Neural progenitor cell (in vitro differentiated cells): ENCODE measurements around the gene PTPRK. TPM values are rescaled to one million over a fixed set of nuclear protein-coding genes. Genes with fewer than 3 reads are reported as not detected.

Source experiments
- DNase-seq: peaks from one replicate; pipeline ENCODE4 v3.0.0-alpha.2; 2016; ENCODE audit warnings: low spot score
- H2AFZ ChIP-seq: fragments of 200-600 bp; sonication (generic); replicated peaks from 2 replicates; pipeline ENCODE4 v1.6.1; 2016; ENCODE audit warnings: antibody characterized with exemption
- H3F3A ChIP-seq: fragments of 200-600 bp; sonication (generic); 2 replicates; pipeline ENCODE4 v1.6.1; 2016; ENCODE audit warnings: antibody characterized with exemption, low read depth
- H3K27ac ChIP-seq: fragments of 200-600 bp; sonication (generic); 2 replicates; pipeline ENCODE4 v1.5.1; 2016; ENCODE audit warnings: mild to moderate bottlenecking
- H3K27me3 ChIP-seq: fragments of 200-600 bp; sonication (generic); 2 replicates; pipeline ENCODE4 v1.6.1; 2016; ENCODE audit warnings: mild to moderate bottlenecking, moderate library complexity
- H3K36me3 ChIP-seq: fragments of 200-600 bp; sonication (generic); 2 replicates; pipeline ENCODE4 v1.5.1; 2016
- H3K4me1 ChIP-seq: fragments of 200-600 bp; sonication (generic); 2 replicates; pipeline ENCODE4 v1.6.1; 2016; ENCODE audit warnings: mixed run types
- H3K4me2 ChIP-seq: fragments of 200-600 bp; sonication (generic); 2 replicates; pipeline ENCODE4 v1.6.1; 2016
- H3K4me3 ChIP-seq: fragments of 200-600 bp; sonication (generic); 2 replicates; pipeline ENCODE4 v1.5.1; 2016
- H3K79me2 ChIP-seq: fragments of 200-600 bp; sonication (generic); 2 replicates; pipeline ENCODE4 v1.6.1; 2016; ENCODE audit warnings: low read depth
- H3K9ac ChIP-seq: fragments of 200-600 bp; sonication (generic); 2 replicates; pipeline ENCODE4 v1.6.1; 2016
- H3K9me3 ChIP-seq: fragments of 200-600 bp; sonication (generic); 2 replicates; pipeline ENCODE4 v1.5.1; 2016; ENCODE audit warnings: low read depth
- H4K20me1 ChIP-seq: fragments of 200-600 bp; sonication (generic); 2 replicates; pipeline ENCODE4 v1.6.1; 2016; ENCODE audit warnings: low read depth
- H3K27ac Mint-ChIP-seq: 3 replicates; pipeline ENCODE4 v1.8.0; 2021; ENCODE audit warnings: mixed read lengths
- H3K27me3 Mint-ChIP-seq: 2 replicates; pipeline ENCODE4 v1.8.0; 2022; ENCODE audit warnings: low read depth, mild to moderate bottlenecking, inconsistent platforms, moderate library complexity, mixed read lengths; ENCODE audit not compliant: insufficient read depth
- H3K36me3 Mint-ChIP-seq: 3 replicates; pipeline ENCODE4 v1.8.0; 2021; ENCODE audit warnings: mixed read lengths
- H3K4me1 Mint-ChIP-seq: 3 replicates; pipeline ENCODE4 v1.8.0; 2021; ENCODE audit warnings: mixed read lengths
- H3K4me3 Mint-ChIP-seq: 3 replicates; pipeline ENCODE4 v1.8.0; 2021; ENCODE audit warnings: mild to moderate bottlenecking, moderate library complexity, mixed read lengths
- H3K9me3 Mint-ChIP-seq: 3 replicates; pipeline ENCODE4 v1.8.0; 2020; ENCODE audit warnings: mixed read lengths
- CTCF ChIP-seq: fragments of 200-600 bp; sonication (generic); IDR thresholded peaks from 2 replicates; pipeline ENCODE4 v1.5.1; 2017; ENCODE audit warnings: antibody characterized with exemption, mild to moderate bottlenecking
- EZH2 ChIP-seq: fragments of 200-600 bp; sonication (generic); IDR thresholded peaks from 2 replicates; pipeline ENCODE4 v1.6.1; 2017; ENCODE audit warnings: antibody characterized with exemption, mild to moderate bottlenecking, moderate library complexity
- EZH2phosphoT487 ChIP-seq: fragments of 200-600 bp; sonication (generic); IDR thresholded peaks from 2 replicates; pipeline ENCODE4 v1.6.1; 2017; ENCODE audit warnings: antibody characterized with exemption
- total RNA-seq: library from RNA; depleted of rRNA; stranded (reverse); fragments of >200 nt; gene quantifications from 2 replicates; pipeline ENCODE4 v1.2.3, GENCODE V29; 2015; ENCODE audit warnings: low replicate concordance

PTPRK gene
- total RNA-seq, 1 donor from 2014 or later: 35.0 TPM

- H3K36me3 ChIP-seq: no peaks in the 10 kb centered on the region
- DNase-seq: no peak
- H3F3A ChIP-seq: no peaks in the 10 kb centered on the region
- H2AFZ ChIP-seq: no peak overlapping the region
- Mint-ChIP-seq H3K27ac (no peak overlapping the region), H3K9me3 (no peaks in the 10 kb centered on the region), H3K27me3 (no peaks in the 10 kb centered on the region), H3K4me1 (peaks cover 5% of the 10 kb centered on the region), H3K36me3 (no peaks in the 10 kb centered on the region), H3K4me3 (no peak overlapping the region)
- H3K9ac ChIP-seq: no peak overlapping the region
- H3K4me3 ChIP-seq: no peak overlapping the region
- H3K27me3 ChIP-seq: no peaks in the 10 kb centered on the region
- no peak overlapping the region for H3K4me2 ChIP-seq
- TF ChIP-seq EZH2phosphoT487 (no peak), CTCF (no peak), EZH2 (no peak)
- no peaks in the 10 kb centered on the region for H3K9me3 ChIP-seq
- no peak overlapping the region for H3K27ac ChIP-seq
- no peaks in the 10 kb centered on the region for H3K79me2 ChIP-seq
- H4K20me1 ChIP-seq: no peaks in the 10 kb centered on the region
- no peaks in the 10 kb centered on the region for H3K4me1 ChIP-seq
Measured at GRCh38 chr6:128531696-128532095, 11.3 kb upstream of the PTPRK start.

DNA sequence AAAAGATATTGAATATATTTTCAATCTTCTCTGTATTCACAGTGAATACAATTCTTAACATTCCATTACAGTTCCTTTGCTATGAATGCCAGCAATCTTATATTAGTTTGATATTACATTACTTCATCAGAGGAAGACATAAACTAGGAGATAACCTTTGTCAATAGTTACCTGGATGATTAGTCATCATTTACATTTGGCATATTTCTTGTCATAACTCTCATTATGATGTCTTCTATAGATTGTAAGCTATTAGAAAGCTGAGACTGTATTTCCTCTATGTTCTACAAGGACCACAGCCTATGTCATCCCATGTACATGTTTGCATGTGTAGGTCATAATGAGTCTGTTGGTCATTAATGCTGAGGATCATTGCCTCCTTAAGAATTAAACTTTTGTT is 7.8 kb upstream of the PTPRK start:
- no peaks in the 10 kb centered on the region for H3F3A ChIP-seq
- no peak overlapping the region for H3K27ac ChIP-seq
- no peak for DNase-seq
- no peak overlapping the region for H3K4me3 Mint-ChIP-seq
- H3K27me3 Mint-ChIP-seq: no peaks in the 10 kb centered on the region
- no peak overlapping the region for H2AFZ ChIP-seq
- peaks cover 11% of the 10 kb centered on the region for H3K4me1 ChIP-seq
- H3K9ac ChIP-seq: no peak overlapping the region
- no peaks in the 10 kb centered on the region for H3K9me3 Mint-ChIP-seq
- no peak overlapping the region for H3K4me2 ChIP-seq
- H3K27ac Mint-ChIP-seq: no peak overlapping the region
- no peaks in the 10 kb centered on the region for H3K27me3 ChIP-seq
- no peak for TF ChIP-seq EZH2phosphoT487
- TF ChIP-seq CTCF: no peak
- TF ChIP-seq EZH2: no peak
- peaks cover 27% of the 10 kb centered on the region for H3K4me1 Mint-ChIP-seq
- H4K20me1 ChIP-seq: no peaks in the 10 kb centered on the region
- no peak overlapping the region for H3K4me3 ChIP-seq
- no peaks in the 10 kb centered on the region for H3K79me2 ChIP-seq
- H3K36me3 ChIP-seq: no peaks in the 10 kb centered on the region
- H3K9me3 ChIP-seq: no peaks in the 10 kb centered on the region
- H3K36me3 Mint-ChIP-seq: no peaks in the 10 kb centered on the region

- no peak for DNase-seq
- Histone ChIP-seq H4K20me1 (no peaks in the 10 kb centered on the region), H3F3A (no peaks in the 10 kb centered on the region), H3K27ac (no peak overlapping the region), H3K4me2 (no peak overlapping the region), H2AFZ (no peak overlapping the region), H3K36me3 (no peaks in the 10 kb centered on the region), H3K4me1 (peaks cover 11% of the 10 kb centered on the region), H3K9me3 (no peaks in the 10 kb centered on the region), H3K9ac (no peak overlapping the region), H3K79me2 (no peaks in the 10 kb centered on the region), H3K27me3 (no peaks in the 10 kb centered on the region), H3K4me3 (no peak overlapping the region)
- Mint-ChIP-seq H3K4me3 (no peak overlapping the region), H3K9me3 (no peaks in the 10 kb centered on the region), H3K27ac (no peak overlapping the region), H3K36me3 (no peaks in the 10 kb centered on the region), H3K27me3 (no peaks in the 10 kb centered on the region), H3K4me1 (peaks cover 27% of the 10 kb centered on the region)
- TF ChIP-seq EZH2phosphoT487: no peak
- TF ChIP-seq EZH2: no peak
- no peak for TF ChIP-seq CTCF
Measured at GRCh38 chr6:128527375-128527774, 7.0 kb upstream of the PTPRK start.
